IgD-negative memory B cell (primary cell): ENCODE results near the gene KCNN2. TPM values are rescaled to one million over a fixed set of nuclear protein-coding genes. Genes with fewer than 3 reads are reported as not detected.
A peak's percentile ranks its signal among the peaks of the same experiment; 100 is the strongest.

Experiments used
- H3K27ac Mint-ChIP-seq, 3 donors: one replicate each; pipeline ENCODE4 v1.8.0; 2020 to 2022; ENCODE audit warnings: mild to moderate bottlenecking in 3 of 3, mixed read lengths in 3 of 3, moderate library complexity in 1 of 3
- H3K27me3 Mint-ChIP-seq: one replicate; pipeline ENCODE4 v1.8.0; 2021; ENCODE audit warnings: mixed read lengths
- H3K36me3 Mint-ChIP-seq: one replicate; pipeline ENCODE4 v1.8.0; 2020; ENCODE audit warnings: mild to moderate bottlenecking, mixed read lengths
- H3K4me1 Mint-ChIP-seq, 3 donors: one replicate each; pipeline ENCODE4 v1.8.0; 2020 to 2022; ENCODE audit warnings: mixed read lengths in 3 of 3, mild to moderate bottlenecking in 1 of 3
- H3K4me3 Mint-ChIP-seq, 4 donors: one replicate each; pipeline ENCODE4 v1.8.0; 2020 to 2022; ENCODE audit warnings: mild to moderate bottlenecking in 4 of 4, mixed read lengths in 4 of 4, moderate library complexity in 3 of 4
- H3K9me3 Mint-ChIP-seq, 3 donors: one replicate each; pipeline ENCODE4 v1.8.0; 2020 to 2021; ENCODE audit warnings: mixed read lengths in 3 of 3, mild to moderate bottlenecking in 1 of 3
- polyA plus RNA-seq: library from polyadenylated mRNA; unstranded; fragments of 300-500 nt; fragmentation: Illumina TruSeq; gene quantifications from one replicate; pipeline ENCODE4 v1.2.3, GENCODE V29; 2021

The KCNN2 gene
- polyA plus RNA-seq, 1 donor from 2014 or later: not detected

GRCh38 chr5:114469372-114469771 lies 107.5 kb downstream of the KCNN2 start:
- Mint-ChIP-seq H3K9me3 (no peaks in the 10 kb centered on the region), H3K27me3 (peaks cover 7% of the 10 kb centered on the region), H3K4me3 (no peak overlapping the region), H3K36me3 (no peaks in the 10 kb centered on the region), H3K27ac (no peak overlapping the region), H3K4me1 (no peaks in the 10 kb centered on the region)

- Mint-ChIP-seq H3K27ac (no peak overlapping the region), H3K4me1 (no peaks in the 10 kb centered on the region), H3K36me3 (no peaks in the 10 kb centered on the region), H3K27me3 (peaks cover 9% of the 10 kb centered on the region), H3K4me3 (no peak overlapping the region), H3K9me3 (no peaks in the 10 kb centered on the region)
These were observed 109.7 kb downstream of the KCNN2 start for GRCh38 chr5:114471529-114471928.

GRCh38 chr5:114473541-114473940 lies 111.7 kb downstream of the KCNN2 start:
- H3K9me3 Mint-ChIP-seq: peaks cover 0 to 8% (median 2%) of the 10 kb centered on the region in 3 donors
- H3K36me3 Mint-ChIP-seq: no peaks in the 10 kb centered on the region
- no peak overlapping the region for H3K27ac Mint-ChIP-seq
- no peaks in the 10 kb centered on the region for H3K4me1 Mint-ChIP-seq
- H3K4me3 Mint-ChIP-seq: no peak overlapping the region
- peaks cover 7% of the 10 kb centered on the region for H3K27me3 Mint-ChIP-seq

GRCh38 chr5:114477816-114478334 lies 116.0 kb downstream of the KCNN2 start:
- peaks cover 7 to 28% (median 18%) of the 10 kb centered on the region in 3 donors for H3K9me3 Mint-ChIP-seq
- H3K36me3 Mint-ChIP-seq: no peaks in the 10 kb centered on the region
- H3K27ac Mint-ChIP-seq: no peak overlapping the region
- peaks cover 4% of the 10 kb centered on the region for H3K27me3 Mint-ChIP-seq
- H3K4me3 Mint-ChIP-seq: peak overlapping the region in 1 of 4 donors; percentile 60
- no peaks in the 10 kb centered on the region for H3K4me1 Mint-ChIP-seq

- Mint-ChIP-seq H3K9me3 (no peaks in the 10 kb centered on the region), H3K36me3 (no peaks in the 10 kb centered on the region), H3K27ac (no peak overlapping the region), H3K4me1 (no peaks in the 10 kb centered on the region), H3K4me3 (peak overlapping the region in 1 of 4 donors; percentile 72), H3K27me3 (peaks cover 1% of the 10 kb centered on the region)
These were observed 138.9 kb downstream of the KCNN2 start for GRCh38 chr5:114500756-114501155.

- Mint-ChIP-seq H3K36me3 (no peaks in the 10 kb centered on the region), H3K27ac (no peak overlapping the region), H3K27me3 (peaks cover 1% of the 10 kb centered on the region), H3K4me1 (no peaks in the 10 kb centered on the region), H3K9me3 (peaks cover 0 to 1% (median 0%) of the 10 kb centered on the region in 3 donors), H3K4me3 (no peak overlapping the region)
These were observed 142.7 kb downstream of the KCNN2 start for GRCh38 chr5:114504560-114504959.

GRCh38 chr5:114524221-114524620 lies 162.4 kb downstream of the KCNN2 start:
- Mint-ChIP-seq H3K9me3 (peaks cover 0 to 10% (median 8%) of the 10 kb centered on the region in 3 donors), H3K27me3 (no peaks in the 10 kb centered on the region), H3K4me1 (no peaks in the 10 kb centered on the region), H3K36me3 (no peaks in the 10 kb centered on the region), H3K4me3 (no peak overlapping the region), H3K27ac (no peak overlapping the region)

- Mint-ChIP-seq H3K27me3 (no peaks in the 10 kb centered on the region), H3K4me1 (no peaks in the 10 kb centered on the region), H3K4me3 (no peak overlapping the region), H3K36me3 (no peaks in the 10 kb centered on the region), H3K27ac (no peak overlapping the region), H3K9me3 (peaks cover 2 to 6% (median 3%) of the 10 kb centered on the region in 3 donors)
These were observed 182.7 kb downstream of the KCNN2 start for GRCh38 chr5:114544561-114544960.
